ENCODE measurements around the gene SIGLEC11. TPM values are rescaled to one million over a fixed set of nuclear protein-coding genes. Genes with fewer than 3 reads are reported as not detected.

The SIGLEC11 gene
- total RNA-seq, 6 donors from 2014 or later = 2.0 to 7.3 (median 4.4) TPM

- H3K4me1 ChIP-seq = peaks cover 16 to 28% (median 21%) of the 10 kb centered on the region in 4 donors
- peaks cover 0 to 2% (median 0%) of the 10 kb centered on the region in 4 donors for H3K27me3 ChIP-seq
- TF ChIP-seq EP300 (IDR thresholded peaks at IDR 0.05) (no peak), CTCF (IDR thresholded peaks at IDR 0.05) (no peak), POLR2AphosphoS5 (IDR thresholded peaks at IDR 0.05) (no peak), POLR2A (IDR thresholded peaks at IDR 0.05) (no peak)
- H3K9me3 ChIP-seq = no peaks in the 10 kb centered on the region
- no peaks in the 10 kb centered on the region for H3K36me3 ChIP-seq
- ATAC-seq (ENCODE audit: low FRiP score in 2 of 2) = no peak
- no peak for DNase-seq
- no peak overlapping the region for H3K27ac ChIP-seq
- 68 to 78% methylated on average over 10 of the region's 10 CpGs for WGBS, 2 donors
- H3K4me3 ChIP-seq = no peak overlapping the region
These were observed 3.6 kb downstream of the SIGLEC11 start for GRCh38 chr19:49957262-49957915.

- H3K36me3 ChIP-seq = no peaks in the 10 kb centered on the region
- H3K4me3 ChIP-seq = no peak overlapping the region
- ATAC-seq (ENCODE audit: low FRiP score in 2 of 2) (no peak), DNase-seq (no peak)
- no peak overlapping the region for H3K27ac ChIP-seq
- H3K9me3 ChIP-seq = no peaks in the 10 kb centered on the region
- no peak for TF ChIP-seq POLR2AphosphoS5 (IDR thresholded peaks at IDR 0.05)
- TF ChIP-seq CTCF (IDR thresholded peaks at IDR 0.05) = no peak
- no peak for TF ChIP-seq EP300 (IDR thresholded peaks at IDR 0.05)
- TF ChIP-seq POLR2A (IDR thresholded peaks at IDR 0.05) = no peak
- peaks cover 16 to 28% (median 21%) of the 10 kb centered on the region in 4 donors for H3K4me1 ChIP-seq
- H3K27me3 ChIP-seq = peaks cover 0 to 2% (median 0%) of the 10 kb centered on the region in 4 donors
- WGBS, 2 donors = 65 to 74% methylated on average over 9 of the region's 9 CpGs
These were observed 4.9 kb downstream of the SIGLEC11 start for GRCh38 chr19:49956115-49956495.

GRCh38 chr19:49954933-49955332 lies 6.0 kb downstream of the SIGLEC11 start:
- TF ChIP-seq POLR2A (IDR thresholded peaks at IDR 0.05) (no peak), EP300 (IDR thresholded peaks at IDR 0.05) (no peak), CTCF (IDR thresholded peaks at IDR 0.05) (no peak), POLR2AphosphoS5 (IDR thresholded peaks at IDR 0.05) (no peak)
- Histone ChIP-seq H3K4me3 (no peak overlapping the region), H3K27me3 (peaks cover 0 to 2% (median 0%) of the 10 kb centered on the region in 4 donors), H3K27ac (no peak overlapping the region), H3K9me3 (no peaks in the 10 kb centered on the region), H3K36me3 (no peaks in the 10 kb centered on the region), H3K4me1 (peaks cover 16 to 28% (median 21%) of the 10 kb centered on the region in 4 donors)
- ATAC-seq (ENCODE audit: low FRiP score in 2 of 2) = no peak
- DNase-seq = no peak
- WGBS, 2 donors = 49 to 55% methylated on average over 11 of the region's 11 CpGs

GRCh38 chr19:49954092-49954829 lies 6.7 kb downstream of the SIGLEC11 start:
- DNase-seq = no peak
- Histone ChIP-seq H3K27me3 (peaks cover 0 to 2% (median 0%) of the 10 kb centered on the region in 4 donors), H3K4me3 (peak overlapping the region in 1 of 4 donors; percentile 7), H3K27ac (peak overlapping the region in 2 of 4 donors; percentile 40 to 52), H3K4me1 (peaks cover 16 to 28% (median 21%) of the 10 kb centered on the region in 4 donors), H3K9me3 (no peaks in the 10 kb centered on the region), H3K36me3 (no peaks in the 10 kb centered on the region)
- TF ChIP-seq CTCF (IDR thresholded peaks at IDR 0.05) (no peak), POLR2AphosphoS5 (IDR thresholded peaks at IDR 0.05) (no peak), EP300 (IDR thresholded peaks at IDR 0.05) (no peak), POLR2A (IDR thresholded peaks at IDR 0.05) (no peak)
- 15 to 18% methylated on average over 10 to 12 of the region's 12 CpGs for WGBS, 2 donors
- peak in 1 of 2 donors; percentile 58 for ATAC-seq (ENCODE audit: low FRiP score in 2 of 2)

Measured in upper lobe of left lung (tissue), 6 donors.